Measurements from ENCODE around the gene ZFPM1.

DNA sequence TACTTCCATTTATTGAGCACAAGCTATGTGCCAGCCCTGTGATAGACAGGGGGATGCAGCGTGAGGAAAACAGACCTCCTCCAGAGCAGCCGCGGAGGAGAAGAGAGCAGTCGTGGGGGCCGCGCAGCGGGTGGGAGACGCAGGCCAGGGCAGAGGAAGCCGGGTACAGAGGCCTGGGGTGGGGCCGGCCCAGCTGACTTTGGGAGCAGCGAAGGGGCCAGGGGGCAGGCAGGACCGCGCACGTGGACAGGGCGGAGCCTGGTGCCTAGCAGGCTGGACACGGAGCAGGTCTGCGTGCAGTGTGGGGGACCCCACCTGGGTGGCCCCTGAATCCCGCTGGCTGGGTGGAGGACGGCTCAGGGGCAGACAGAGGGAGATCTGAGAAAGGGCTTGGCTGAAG is 46.2 kb downstream of the ZFPM1 start:
- TF ChIP-seq, protein P1, sequence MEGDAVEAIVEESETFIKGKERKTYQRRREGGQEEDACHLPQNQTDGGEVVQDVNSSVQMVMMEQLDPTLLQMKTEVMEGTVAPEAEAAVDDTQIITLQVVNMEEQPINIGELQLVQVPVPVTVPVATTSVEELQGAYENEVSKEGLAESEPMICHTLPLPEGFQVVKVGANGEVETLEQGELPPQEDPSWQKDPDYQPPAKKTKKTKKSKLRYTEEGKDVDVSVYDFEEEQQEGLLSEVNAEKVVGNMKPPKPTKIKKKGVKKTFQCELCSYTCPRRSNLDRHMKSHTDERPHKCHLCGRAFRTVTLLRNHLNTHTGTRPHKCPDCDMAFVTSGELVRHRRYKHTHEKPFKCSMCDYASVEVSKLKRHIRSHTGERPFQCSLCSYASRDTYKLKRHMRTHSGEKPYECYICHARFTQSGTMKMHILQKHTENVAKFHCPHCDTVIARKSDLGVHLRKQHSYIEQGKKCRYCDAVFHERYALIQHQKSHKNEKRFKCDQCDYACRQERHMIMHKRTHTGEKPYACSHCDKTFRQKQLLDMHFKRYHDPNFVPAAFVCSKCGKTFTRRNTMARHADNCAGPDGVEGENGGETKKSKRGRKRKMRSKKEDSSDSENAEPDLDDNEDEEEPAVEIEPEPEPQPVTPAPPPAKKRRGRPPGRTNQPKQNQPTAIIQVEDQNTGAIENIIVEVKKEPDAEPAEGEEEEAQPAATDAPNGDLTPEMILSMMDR (IDR thresholded peaks at IDR 0.05) = no peak
- no peak for TF ChIP-seq POLR2AphosphoS5 (IDR thresholded peaks at IDR 0.05)
- no peak for TF ChIP-seq EP300 (IDR thresholded peaks at IDR 0.05)
- TF ChIP-seq POLR2A (IDR thresholded peaks at IDR 0.05) = no peak

All from suprapubic skin (tissue), 4 donors.